GM18858 (cell line): Measurements from ENCODE around the gene TMEM45B.

ENCODE experiments used
- ATAC-seq: cut with Tn5 transposase; IDR thresholded peaks from one replicate; pipeline ENCODE4 v1.9.1; 2021; ENCODE audit not compliant: unreplicated experiment

Gene TMEM45B

GRCh38 chr11:129896062-129896461 lies 80.4 kb downstream of the TMEM45B start:
- no peak for ATAC-seq

DNA sequence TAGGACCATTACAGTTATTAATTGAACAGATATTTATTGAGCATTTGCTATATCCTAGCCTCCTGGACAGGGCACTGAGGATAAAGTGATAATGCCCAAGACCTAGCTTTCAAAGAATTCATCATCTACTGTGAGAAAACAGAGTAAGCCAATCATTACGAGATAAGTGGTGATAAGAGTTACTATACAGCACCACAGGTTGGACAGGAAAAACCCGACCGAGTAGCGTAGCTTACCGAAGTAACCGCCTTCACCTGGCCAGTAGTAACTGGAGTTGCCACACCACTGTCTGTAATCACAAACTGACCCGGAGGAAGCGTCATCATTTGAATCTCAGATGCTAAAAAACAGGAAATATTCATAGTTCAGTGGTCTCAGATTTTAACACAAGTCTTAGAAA lies 89.8 kb downstream of the TMEM45B start:
- no peak for ATAC-seq
